Left lung (tissue), 10 donors: ENCODE measurements around the gene CABP4. TPM values are rescaled to one million over a fixed set of nuclear protein-coding genes. Genes with fewer than 3 reads are reported as not detected.
A peak's percentile ranks its signal among the peaks of the same experiment; 100 is the strongest.

Source experiments
- ATAC-seq: fragments of 200-7000 bp; cut with Tn5 transposase; one replicate; pipeline ENCODE4 v1.9.1; 2020; ENCODE audit warnings: moderate library complexity
- DNase-seq, 4 donors: peaks; one replicate each; pipeline ENCODE4 v3.0.0-alpha.2; 2013 to 2020
- H3K27ac ChIP-seq, 2 donors: fragments of 200-600 bp; sonication (generic) in 1 of 2; one replicate each; pipeline versions ENCODE4 v1.5.0 to v1.8.0; 2020 to 2021
- H3K27me3 ChIP-seq, 2 donors: fragments of 200-600 bp; sonication (generic) in 1 of 2; one replicate each; pipeline versions ENCODE4 v1.5.0 to v1.8.0; 2020 to 2021
- H3K36me3 ChIP-seq, 2 donors: fragments of 200-600 bp; sonication (generic) in 1 of 2; one replicate each; pipeline versions ENCODE4 v1.5.0 to v1.8.0; 2020 to 2021
- H3K4me1 ChIP-seq, 2 donors: fragments of 200-600 bp; one replicate each; pipeline ENCODE4 v1.8.0; 2021
- H3K4me3 ChIP-seq, 2 donors: fragments of 200-600 bp; sonication (generic) in 1 of 2; one replicate each; pipeline versions ENCODE4 v1.5.0 to v1.8.0; 2020 to 2021; ENCODE audit warnings: mild to moderate bottlenecking in 1 of 2
- H3K9me3 ChIP-seq, 2 donors: fragments of 200-600 bp; sonication (generic) in 1 of 2; one replicate each; pipeline versions ENCODE4 v1.5.0 to v1.8.0; 2020 to 2021
- intact Hi-C, 2 donors: fragments of 100-400 bp; cut with DNase I; formaldehyde crosslinking; loops; one replicate each; pipeline versions ENCODE4 v1.11.2 to v1.14.2; 2022
- polyA plus RNA-seq, 6 donors: library from polyadenylated mRNA; unstranded; fragments of 120-200 nt; gene quantifications; one replicate each; pipeline ENCODE4 v1.2.1, GENCODE V29; 2013; ENCODE audit not compliant: insufficient read length in 6 of 6
- total RNA-seq, 2 donors: library from RNA; stranded (reverse); fragmentation: NEBNext Ultra II Directional; extraction: Animal tissue kit (Norgen Biotek cat#: 25700); gene quantifications; one replicate each; pipeline ENCODE4 v1.2.1, GENCODE V29; 2021
- TF ChIP-seq, protein P1 (sequence below), 2 donors: fragments of 200-600 bp; sonication (generic) in 1 of 2; IDR thresholded peaks; one replicate each; pipeline versions ENCODE4 v1.5.0 to v1.8.0; 2021; ENCODE audit warnings: antibody characterized with exemption in 2 of 2
- donor health status: DM: no; HTN: yes; CAD: no.
- donor health status: DM: no; HTN: no; CAD: no.

CABP4 gene
- total and polyA plus RNA-seq, 8 donors: 1.4 to 2.8 (median 2.2) TPM

DNA sequence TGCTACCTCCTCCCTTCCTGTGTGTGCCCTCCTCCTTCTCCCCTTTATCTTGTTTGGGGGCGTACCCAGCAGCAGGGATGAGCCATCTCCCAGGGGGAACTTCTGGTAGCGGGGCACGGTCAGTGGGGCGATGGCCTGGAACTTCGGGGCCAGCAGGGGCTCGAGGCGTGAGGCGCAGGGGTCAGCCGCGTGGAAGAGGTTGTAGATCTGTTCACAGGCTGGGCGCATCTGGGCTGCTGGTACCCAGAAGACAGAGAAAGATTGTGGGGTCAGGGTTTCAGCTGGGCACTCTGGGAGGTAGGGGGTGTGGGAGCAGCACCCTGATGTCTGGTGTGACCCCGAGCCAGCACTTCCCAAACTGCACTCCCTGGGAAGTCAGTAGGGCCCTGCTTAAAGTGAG is 41.0 kb downstream of the CABP4 start:
- Histone ChIP-seq H3K27ac (no peak overlapping the region), H3K4me3 (no peak overlapping the region), H3K9me3 (no peaks in the 10 kb centered on the region), H3K4me1 (peaks cover 0 to 2% of the 10 kb centered on the region in 2 donors), H3K36me3 (peaks cover 0 to 90% of the 10 kb centered on the region in 2 donors), H3K27me3 (no peaks in the 10 kb centered on the region)
- peak in 1 of 4 donors; percentile 50 for DNase-seq
- intact Hi-C loops: no loop called here
- ATAC-seq: no peak
- TF ChIP-seq, protein P1, sequence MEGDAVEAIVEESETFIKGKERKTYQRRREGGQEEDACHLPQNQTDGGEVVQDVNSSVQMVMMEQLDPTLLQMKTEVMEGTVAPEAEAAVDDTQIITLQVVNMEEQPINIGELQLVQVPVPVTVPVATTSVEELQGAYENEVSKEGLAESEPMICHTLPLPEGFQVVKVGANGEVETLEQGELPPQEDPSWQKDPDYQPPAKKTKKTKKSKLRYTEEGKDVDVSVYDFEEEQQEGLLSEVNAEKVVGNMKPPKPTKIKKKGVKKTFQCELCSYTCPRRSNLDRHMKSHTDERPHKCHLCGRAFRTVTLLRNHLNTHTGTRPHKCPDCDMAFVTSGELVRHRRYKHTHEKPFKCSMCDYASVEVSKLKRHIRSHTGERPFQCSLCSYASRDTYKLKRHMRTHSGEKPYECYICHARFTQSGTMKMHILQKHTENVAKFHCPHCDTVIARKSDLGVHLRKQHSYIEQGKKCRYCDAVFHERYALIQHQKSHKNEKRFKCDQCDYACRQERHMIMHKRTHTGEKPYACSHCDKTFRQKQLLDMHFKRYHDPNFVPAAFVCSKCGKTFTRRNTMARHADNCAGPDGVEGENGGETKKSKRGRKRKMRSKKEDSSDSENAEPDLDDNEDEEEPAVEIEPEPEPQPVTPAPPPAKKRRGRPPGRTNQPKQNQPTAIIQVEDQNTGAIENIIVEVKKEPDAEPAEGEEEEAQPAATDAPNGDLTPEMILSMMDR (IDR thresholded peaks at IDR 0.05): no peak

DNA sequence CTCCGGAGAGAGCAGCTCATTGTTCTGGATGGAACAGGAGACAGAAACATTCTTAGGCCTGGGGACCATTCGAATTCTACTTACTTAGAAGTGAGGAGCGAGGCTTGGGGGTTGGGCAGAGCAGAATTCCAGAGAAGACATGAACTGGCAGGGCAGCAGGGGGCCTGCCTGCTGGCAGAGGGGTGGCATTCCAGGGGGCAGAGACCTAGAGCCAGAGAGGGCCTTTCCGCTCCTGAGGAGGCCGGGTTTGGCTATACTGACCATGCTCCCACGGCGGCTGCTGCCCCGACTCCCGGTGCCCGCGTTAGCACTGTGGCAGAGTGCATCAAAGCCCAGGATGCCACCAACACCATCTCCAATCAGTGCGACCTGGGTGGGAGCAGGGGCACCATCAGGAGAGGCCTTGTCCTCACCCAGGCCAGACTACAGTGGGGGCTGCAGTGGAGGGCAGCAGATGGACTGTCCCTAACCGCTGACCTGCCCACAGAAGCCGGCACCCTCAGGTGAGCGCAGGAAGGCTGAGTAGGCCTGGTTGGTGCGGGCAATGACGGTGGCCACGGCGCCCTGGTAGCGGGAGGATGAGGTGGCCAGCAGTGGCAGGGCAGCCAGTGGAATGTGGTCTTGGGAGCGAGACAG is 42.6 kb downstream of the CABP4 start:
- Histone ChIP-seq H3K4me1 (peaks cover 0 to 11% of the 10 kb centered on the region in 2 donors), H3K36me3 (peaks cover 0 to 90% of the 10 kb centered on the region in 2 donors), H3K4me3 (no peak overlapping the region), H3K27ac (no peak overlapping the region), H3K9me3 (no peaks in the 10 kb centered on the region), H3K27me3 (no peaks in the 10 kb centered on the region)
- ATAC-seq: no peak
- TF ChIP-seq, protein P1 (IDR thresholded peaks at IDR 0.05): no peak
- peak in 1 of 4 donors; percentile 67 for DNase-seq
- intact Hi-C loops: no loop called here

DNA sequence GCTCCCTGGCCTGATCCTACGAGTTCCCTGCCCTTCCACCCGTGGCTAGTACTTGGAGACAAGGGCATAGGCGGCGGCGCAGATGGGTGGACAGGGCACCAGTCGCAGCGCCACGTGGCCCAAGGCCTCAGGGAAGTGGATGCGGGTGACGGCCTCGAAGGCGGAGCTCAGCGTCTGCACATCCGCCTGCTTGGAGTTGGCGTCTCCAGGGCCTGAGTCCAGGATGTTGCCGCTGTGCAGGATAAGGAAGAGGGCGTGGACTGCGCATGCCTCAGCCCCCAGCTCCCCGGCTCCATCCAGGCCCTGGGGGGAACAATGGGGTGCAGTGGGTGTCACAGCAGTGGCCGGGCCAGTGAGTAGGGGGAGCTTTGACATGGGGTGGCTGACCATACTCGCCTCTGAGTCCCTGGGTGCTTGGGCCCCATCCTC is 43.4 kb downstream of the CABP4 start:
- H3K4me1 ChIP-seq: peaks cover 3 to 19% of the 10 kb centered on the region in 2 donors
- no peak overlapping the region for H3K4me3 ChIP-seq
- DNase-seq: peak in 1 of 4 donors; percentile 75
- TF ChIP-seq, protein P1 (IDR thresholded peaks at IDR 0.05): no peak
- intact Hi-C loops: no loop called here
- no peak for ATAC-seq
- H3K27me3 ChIP-seq: peaks cover 0 to 2% of the 10 kb centered on the region in 2 donors
- H3K36me3 ChIP-seq: peaks cover 0 to 83% of the 10 kb centered on the region in 2 donors
- H3K9me3 ChIP-seq: no peaks in the 10 kb centered on the region
- no peak overlapping the region for H3K27ac ChIP-seq

DNA sequence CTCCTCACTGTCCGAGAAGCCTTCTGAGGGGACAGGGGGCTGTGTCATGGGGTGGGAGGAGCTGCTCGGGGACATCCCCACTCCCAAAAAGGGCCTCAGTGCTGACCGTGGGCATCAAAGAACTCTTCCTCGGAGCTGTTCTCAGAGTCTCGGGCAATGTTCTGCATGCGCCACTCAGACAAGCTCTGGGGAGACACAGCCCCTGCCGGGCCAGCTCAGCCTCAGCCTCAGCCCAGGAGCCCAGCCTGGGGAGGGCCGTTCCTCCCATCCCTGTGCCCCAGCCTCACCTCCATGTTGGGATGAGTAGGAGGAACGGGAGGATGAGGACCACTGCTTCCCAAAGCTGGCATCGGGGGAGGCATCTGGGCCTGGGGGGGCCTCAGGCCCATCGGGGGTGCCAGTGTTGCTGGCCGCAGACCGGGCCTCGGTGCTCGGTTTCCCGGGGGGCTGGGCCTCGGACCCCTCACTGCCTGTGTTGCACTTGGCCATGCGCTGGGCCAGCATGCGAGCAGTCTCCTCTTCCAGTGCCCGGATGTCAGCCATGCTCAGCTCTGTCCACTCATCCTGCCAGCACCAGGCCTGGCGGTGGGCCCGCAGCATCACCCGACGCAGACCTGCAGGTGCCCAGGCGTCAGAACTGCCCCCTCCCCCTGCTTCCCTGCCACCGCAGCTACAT is 44.8 kb downstream of the CABP4 start:
- TF ChIP-seq, protein P1 (IDR thresholded peaks at IDR 0.05): no peak
- Histone ChIP-seq H3K9me3 (no peaks in the 10 kb centered on the region), H3K4me3 (no peak overlapping the region), H3K27ac (no peak overlapping the region), H3K27me3 (peaks cover 0 to 16% of the 10 kb centered on the region in 2 donors), H3K4me1 (peaks cover 7 to 33% of the 10 kb centered on the region in 2 donors), H3K36me3 (peaks cover 0 to 70% of the 10 kb centered on the region in 2 donors)
- DNase-seq: peak in 1 of 4 donors; percentile 79
- no peak for ATAC-seq
- intact Hi-C loops: no loop called here

DNA sequence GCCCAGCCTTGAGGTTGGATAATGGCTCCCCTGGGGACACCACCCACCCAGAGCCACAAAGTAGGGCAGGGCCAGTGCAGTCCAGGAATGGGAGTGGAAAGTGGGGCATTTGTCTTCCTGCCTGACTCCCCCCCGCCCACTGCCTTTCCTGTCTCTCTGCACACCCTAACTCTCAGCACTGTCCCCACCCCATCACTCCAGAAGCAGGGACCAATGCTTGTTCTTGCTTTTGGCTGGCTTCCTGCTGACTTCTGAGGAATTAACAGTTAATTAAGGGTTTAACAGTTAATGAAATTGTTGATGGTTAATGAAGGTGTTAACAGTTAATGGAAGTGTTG is 45.3 kb downstream of the CABP4 start:
- ATAC-seq (no peak), DNase-seq (no peak)
- TF ChIP-seq, protein P1 (IDR thresholded peaks at IDR 0.05): no peak
- Histone ChIP-seq H3K9me3 (no peaks in the 10 kb centered on the region), H3K27ac (no peak overlapping the region), H3K4me3 (no peak overlapping the region), H3K27me3 (peaks cover 0 to 20% of the 10 kb centered on the region in 2 donors), H3K4me1 (peaks cover 9 to 36% of the 10 kb centered on the region in 2 donors), H3K36me3 (peaks cover 0 to 64% of the 10 kb centered on the region in 2 donors)
- intact Hi-C loops: no loop called here
